ENCODE measurements around the gene ANO10. TPM values are rescaled to one million over a fixed set of nuclear protein-coding genes. Genes with fewer than 3 reads are reported as not detected.
"Not testable (repeated sequence)": the region's sequence is repeated elsewhere in the genome, so short reads cannot be mapped to it uniquely, and the experiment has no call there.

Gene ANO10
- total RNA-seq, 1 experiment from 2014 or later: 16.6 TPM

DNA sequence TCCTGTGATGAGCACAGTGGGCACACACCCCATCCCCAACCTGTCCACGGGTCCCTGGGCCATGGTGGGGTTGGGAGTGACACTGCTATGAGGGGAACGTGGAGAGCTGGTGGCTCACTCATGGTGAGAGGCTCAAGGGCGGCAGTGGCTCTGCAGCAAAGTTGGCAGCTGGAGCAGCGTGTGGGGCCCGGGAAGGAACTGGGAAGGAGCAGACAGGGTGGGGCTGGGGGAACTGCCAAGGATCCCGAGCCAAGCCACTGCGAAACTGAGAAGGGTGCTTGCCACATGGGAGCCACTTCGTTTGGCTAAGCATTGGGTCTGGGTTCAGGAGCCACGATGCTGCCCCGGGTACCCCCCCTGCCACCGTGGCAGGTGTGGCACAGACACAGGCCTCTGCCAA lies 255.3 kb downstream of the ANO10 start:
- Histone ChIP-seq H3K4me3 (no peak overlapping the region), H3K9me3 (no peaks in the 10 kb centered on the region), H3K36me3 (no peaks in the 10 kb centered on the region), H3K27me3 (no peaks in the 10 kb centered on the region)
- DNase-seq: no peak

DNA sequence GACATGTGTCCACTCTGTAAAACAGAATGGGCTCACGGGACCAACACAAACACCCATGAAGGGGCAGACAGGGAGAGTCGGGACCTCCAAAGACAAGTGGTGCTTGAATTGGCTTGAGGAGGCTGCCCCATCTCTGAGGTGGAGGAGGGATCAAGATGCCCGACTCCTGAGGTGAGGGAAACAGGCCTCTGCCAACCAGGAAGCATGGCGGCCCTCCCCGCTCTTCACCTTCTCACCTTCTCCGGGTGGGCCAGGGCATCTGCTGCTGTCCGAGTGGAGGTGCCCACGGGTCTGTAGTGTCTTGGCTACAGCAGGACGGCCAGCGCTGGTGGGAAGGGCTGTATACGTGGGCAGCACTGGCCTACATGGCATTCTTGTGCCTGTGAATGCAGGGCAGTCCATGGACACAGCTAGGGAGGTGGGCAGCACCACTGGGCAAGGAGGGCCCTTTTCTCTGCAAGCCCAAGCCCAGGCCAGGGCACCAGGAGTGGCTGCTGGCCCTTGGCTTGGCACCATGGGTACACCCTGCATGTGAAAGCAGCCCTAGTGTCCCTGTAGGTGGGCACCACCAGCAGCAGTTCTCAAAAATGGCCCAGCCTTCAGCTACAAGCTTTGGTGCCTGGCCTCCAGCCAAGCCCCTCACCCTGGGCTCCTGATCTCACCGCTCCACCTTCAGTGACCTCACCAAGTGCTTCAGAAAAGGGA lies 256.1 kb downstream of the ANO10 start:
- Histone ChIP-seq H3K9me3 (no peaks in the 10 kb centered on the region), H3K27me3 (no peaks in the 10 kb centered on the region), H3K4me3 (no peak overlapping the region), H3K36me3 (no peaks in the 10 kb centered on the region)
- DNase-seq: no peak

DNA sequence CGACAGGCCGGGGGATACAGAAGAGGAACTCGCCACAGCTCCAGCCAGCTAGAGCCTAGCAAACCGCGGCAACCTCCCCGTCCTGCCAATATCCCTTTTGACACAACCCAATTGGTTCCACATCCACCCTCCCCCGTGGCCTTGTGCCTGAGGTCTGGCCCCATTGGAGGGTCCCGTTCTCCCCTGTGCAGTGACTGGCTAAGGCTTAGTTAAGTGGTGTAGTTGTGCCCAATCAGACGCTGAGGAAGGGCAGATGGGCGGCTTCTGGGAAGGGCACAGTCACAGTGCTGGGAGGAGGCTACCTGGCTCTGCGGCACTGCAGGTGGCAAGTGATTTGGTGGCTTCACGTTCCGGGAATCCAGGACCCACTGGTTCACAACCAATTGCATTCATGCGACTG lies 256.9 kb downstream of the ANO10 start:
- H3K9me3 ChIP-seq: no peaks in the 10 kb centered on the region
- H3K4me3 ChIP-seq: no peak overlapping the region
- no peak for DNase-seq
- H3K36me3 ChIP-seq: no peaks in the 10 kb centered on the region
- no peaks in the 10 kb centered on the region for H3K27me3 ChIP-seq

DNA sequence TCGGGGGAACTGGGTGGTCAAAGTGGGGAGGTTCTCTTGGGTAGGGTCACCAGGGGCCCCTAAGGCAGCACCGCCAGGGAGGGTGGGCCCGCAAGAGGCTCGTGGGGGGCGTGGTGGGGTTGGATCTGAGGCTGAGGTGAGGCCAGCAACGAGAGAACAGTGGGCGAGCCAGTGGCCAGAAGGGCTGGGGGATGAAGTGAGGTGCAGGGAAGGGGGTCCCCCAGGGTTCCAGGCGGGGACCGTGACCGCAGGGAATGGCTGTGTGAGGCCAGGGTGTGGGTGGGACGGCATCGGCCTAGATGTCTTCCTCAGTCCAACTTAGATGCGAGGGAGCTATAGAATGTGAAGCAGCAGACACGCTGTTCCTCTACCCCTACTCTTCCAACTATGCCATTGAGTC lies 257.3 kb downstream of the ANO10 start:
- Histone ChIP-seq H3K36me3 (no peaks in the 10 kb centered on the region), H3K9me3 (no peaks in the 10 kb centered on the region)

DNA sequence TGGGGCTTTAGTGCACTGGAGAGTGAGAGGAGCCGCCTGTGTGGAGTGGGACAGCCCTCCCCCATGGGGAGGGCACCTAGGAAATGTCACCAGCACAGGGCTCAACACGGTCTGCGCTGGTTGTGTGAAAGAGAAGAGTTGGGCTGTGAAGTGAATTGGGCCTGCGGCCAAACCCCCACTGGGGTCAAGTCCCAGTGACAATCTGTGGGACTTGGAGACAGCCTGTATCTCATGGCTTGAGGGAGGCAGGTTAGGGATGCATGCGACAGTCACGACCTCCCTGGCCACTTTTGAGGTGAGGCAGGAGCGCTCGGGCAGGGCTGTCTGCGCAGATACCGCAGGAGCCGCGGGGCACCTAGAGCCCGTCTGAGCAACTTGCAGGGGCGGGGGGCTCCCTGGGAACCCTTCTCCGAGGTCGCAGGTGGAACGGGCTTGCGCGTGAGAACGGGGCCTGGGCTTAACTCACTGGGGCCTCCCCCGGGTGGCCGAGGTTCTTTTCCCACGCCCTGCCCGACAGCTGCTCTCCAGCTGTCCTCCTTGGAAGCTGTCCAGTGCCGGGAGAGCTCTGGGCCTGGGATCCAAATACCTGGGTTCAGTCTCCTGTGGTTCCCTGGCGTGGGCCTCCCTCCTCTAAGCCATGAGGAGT lies 258.1 kb downstream of the ANO10 start:
- no peaks in the 10 kb centered on the region for H3K27me3 ChIP-seq
- H3K4me3 ChIP-seq: no peak overlapping the region
- H3K36me3 ChIP-seq: no peaks in the 10 kb centered on the region
- DNase-seq: no peak
- no peaks in the 10 kb centered on the region for H3K9me3 ChIP-seq

More for the DNA sequence above, 257.3 kb downstream of the ANO10 start:
- no peaks in the 10 kb centered on the region for H3K27me3 ChIP-seq
- no peak for DNase-seq
- H3K4me3 ChIP-seq: no peak overlapping the region

DNA sequence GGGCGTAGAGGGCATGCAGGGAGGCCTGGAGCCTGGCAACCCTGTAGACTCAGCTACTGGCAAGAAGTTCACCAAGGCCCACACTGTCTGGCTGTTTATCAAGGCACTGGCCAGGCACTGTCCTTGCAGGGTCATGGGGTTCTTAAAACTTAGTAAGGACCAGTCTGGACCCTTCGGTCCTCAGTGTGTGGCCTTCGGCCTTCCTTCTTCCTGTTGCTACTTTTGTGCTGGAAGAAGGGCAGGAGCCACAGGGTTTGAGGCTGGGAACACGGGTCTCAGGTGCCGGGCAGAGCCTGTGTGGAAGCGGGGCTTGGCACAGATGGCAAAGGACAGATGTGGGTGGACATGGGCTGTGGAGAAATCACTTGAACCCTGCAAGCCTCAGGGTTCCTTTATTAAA lies 258.9 kb downstream of the ANO10 start:
- H3K36me3 ChIP-seq: no peaks in the 10 kb centered on the region

DNA sequence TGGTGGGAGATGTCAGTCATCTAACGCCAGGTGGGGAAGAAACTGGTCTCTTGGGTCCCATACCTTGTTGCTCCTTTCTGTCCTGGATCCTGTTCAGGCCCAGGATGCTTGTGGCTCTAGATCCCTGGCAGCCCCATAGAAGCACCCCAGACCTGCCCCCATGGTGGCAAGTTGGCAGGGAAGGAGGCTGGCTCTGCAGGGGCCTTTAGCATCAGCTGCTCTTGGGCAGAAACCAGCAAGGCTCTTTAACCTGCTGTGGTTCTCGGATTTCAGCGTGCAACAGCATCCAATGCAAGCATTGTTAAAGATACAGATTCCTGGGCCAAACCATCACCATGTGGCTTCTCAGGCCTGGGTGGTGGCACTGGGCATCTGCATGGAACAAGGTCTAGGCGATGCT lies 259.6 kb downstream of the ANO10 start:
- no peaks in the 10 kb centered on the region for H3K27me3 ChIP-seq
- no peak for DNase-seq
- no peaks in the 10 kb centered on the region for H3K9me3 ChIP-seq
- H3K4me3 ChIP-seq: no peak overlapping the region
- no peaks in the 10 kb centered on the region for H3K36me3 ChIP-seq

More for the DNA sequence above, 258.9 kb downstream of the ANO10 start:
- Histone ChIP-seq H3K4me3 (no peak overlapping the region), H3K27me3 (no peaks in the 10 kb centered on the region), H3K9me3 (no peaks in the 10 kb centered on the region)
- no peak for DNase-seq

DNA sequence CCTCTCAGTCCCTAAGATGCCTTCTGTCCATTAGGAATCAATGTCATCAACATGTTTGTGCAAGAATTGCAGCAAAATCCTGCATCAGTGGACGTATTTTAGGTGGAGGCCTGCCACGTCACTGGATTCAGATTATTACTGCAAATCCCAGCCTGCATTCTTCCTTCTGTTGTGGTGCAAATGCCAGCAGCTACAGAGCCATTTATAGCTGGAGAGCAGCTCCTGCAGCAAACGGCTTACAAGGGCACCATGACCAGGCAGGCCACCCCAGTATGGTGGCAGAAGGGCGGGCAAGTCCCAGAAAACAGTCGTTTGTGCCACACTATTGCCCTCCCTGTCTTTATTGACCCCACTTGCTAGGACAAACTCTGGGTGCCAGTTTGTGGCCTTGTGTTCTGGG lies 260.7 kb downstream of the ANO10 start:
- Histone ChIP-seq H3K27me3 (no peaks in the 10 kb centered on the region), H3K9me3 (no peaks in the 10 kb centered on the region), H3K36me3 (no peaks in the 10 kb centered on the region), H3K4me3 (no peak overlapping the region)
- DNase-seq: no peak

DNA sequence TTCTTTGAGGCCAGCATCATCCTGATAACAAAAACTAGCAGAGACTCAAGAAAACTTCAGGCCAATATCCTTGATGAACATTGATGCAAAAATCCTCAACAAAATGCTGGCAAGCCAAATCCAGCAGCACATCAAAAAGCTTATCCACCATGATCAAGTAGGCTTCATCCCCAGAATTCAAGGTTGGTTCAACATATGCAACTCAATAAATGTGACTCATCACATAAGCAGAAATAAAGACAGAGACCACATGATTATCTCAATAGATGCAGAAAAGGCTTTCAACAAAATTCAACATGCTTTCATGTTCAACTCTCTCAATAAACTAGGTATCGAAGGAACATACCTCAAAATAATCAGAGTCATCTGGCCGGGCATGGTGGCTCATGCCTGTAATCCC lies 265.8 kb downstream of the ANO10 start:
- not testable (repeated sequence) for H3K36me3 ChIP-seq, DNase-seq, H3K9me3 ChIP-seq, H3K4me3 ChIP-seq, H3K27me3 ChIP-seq

DNA sequence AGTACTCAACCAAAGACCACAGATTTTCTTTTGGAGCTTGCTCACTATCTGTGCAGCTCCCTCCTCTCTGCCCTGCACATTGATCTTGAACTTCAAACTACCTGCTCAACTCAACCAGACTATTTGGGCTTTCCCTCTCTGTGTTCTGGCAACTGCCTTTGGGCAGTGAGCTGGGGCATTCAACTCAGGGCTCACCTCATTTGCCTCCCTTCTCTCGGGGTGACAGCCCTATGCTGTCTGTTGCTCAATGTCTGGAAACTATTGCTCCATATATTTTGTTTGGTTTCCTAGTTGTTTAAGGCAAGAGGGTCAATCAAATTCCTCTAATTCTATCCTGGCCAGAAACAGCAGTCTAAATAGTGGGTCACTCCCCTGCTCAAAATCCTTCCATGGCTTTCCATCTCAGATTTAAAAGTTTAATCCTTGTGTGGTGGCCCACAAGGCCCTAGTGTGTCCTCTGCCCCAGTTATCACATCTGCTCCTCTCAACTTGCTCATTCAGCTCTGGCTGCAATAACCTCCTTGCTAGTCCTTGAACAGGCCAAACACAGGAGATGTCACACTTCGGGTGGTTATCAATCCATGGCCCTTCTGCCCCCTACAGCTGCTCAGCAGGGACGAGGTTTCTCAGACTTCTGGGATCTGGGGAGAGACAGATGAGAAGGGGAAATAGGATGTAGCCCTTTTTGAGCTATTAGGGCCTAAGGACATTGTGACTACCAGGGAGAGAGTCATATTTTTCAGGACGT lies 267.7 kb downstream of the ANO10 start:
- no peaks in the 10 kb centered on the region; the same call in none of the 2 replicates for H3K9me3 ChIP-seq
- no peak for DNase-seq
- no peaks in the 10 kb centered on the region; the same call in 1 of the 2 replicates for H3K36me3 ChIP-seq
- no peaks in the 10 kb centered on the region for H3K27me3 ChIP-seq
- H3K4me3 ChIP-seq: no peak overlapping the region

DNA sequence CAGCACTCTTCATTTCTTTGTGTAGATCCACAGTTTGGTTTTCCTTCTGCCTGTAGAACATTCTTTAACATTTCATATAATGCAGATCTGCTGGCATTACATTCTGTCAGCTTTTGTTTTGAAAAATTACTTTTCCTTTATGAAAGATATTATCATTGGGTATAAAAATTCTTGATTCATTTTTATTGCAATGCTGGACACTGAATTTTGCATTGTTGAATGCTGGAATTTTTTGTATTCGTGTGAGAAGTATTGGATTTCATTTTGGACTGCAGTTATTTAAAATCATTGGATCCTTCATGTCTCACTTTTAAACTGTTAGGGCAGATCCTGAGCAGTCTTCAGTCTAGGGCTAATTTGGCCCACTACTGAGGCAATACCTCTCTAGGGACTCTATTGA lies 268.4 kb downstream of the ANO10 start:
- H3K4me3 ChIP-seq: no peak overlapping the region
- H3K9me3 ChIP-seq: no peaks in the 10 kb centered on the region; the same call in none of the 2 replicates
- no peaks in the 10 kb centered on the region; the same call in 1 of the 2 replicates for H3K36me3 ChIP-seq
- DNase-seq: no peak
- H3K27me3 ChIP-seq: no peaks in the 10 kb centered on the region

DNA sequence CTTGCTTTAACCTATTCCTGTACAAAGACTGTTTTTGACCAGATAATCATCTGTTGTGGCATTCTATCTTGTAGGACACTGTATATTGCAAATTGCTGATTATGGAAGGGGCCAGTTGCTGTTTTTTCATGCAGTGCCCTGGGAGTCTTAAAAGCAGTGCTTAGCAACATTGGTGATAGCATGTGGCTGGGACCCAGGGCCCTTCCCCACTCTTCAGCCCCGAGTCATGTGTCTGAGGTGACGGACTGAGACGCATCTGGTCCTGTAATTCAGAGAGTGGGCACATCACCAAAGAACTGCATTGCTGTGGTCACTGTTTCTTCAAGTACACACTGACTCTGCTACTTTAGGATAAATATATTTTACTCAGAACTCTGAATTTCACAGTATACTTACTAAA lies 272.1 kb downstream of the ANO10 start:
- DNase-seq: no peak
- Histone ChIP-seq H3K4me3 (no peak overlapping the region), H3K27me3 (no peaks in the 10 kb centered on the region), H3K36me3 (peaks cover 2% of the 10 kb centered on the region; the same call in 1 of the 2 replicates), H3K9me3 (no peaks in the 10 kb centered on the region; the same call in 1 of the 2 replicates)

DNA sequence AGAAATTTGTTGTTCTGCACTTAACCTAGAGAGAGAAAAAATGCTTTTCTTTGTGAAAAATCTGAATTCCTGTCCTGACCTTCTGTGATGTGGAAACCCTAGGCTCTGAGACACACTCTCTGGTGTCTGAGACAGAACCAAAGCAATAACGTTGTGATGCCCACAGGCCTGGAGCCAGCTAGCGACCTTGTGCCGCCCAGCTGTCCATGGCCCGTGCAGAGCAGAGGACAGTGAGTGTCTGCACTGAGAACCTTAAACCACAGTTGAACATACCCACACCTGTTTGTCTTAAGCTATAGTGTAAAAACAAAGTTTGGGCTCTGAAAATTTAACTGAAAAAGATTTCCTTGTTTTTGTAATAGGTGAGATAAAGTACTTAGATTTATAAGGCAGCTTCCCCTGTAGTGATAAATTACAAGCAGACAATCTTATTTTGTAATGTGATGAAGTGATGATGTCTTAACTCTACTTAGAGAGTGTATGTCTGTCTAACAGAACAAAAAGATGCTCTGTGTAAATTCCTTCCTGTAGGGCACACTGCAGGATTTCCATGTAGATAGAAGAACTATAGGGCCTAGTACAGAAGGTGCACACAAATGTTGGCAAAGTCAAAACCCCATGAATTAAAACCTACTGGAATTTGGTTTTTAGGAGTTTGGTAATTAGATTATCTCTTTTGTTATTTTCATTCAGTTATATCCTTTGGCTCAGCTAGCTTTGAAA lies 272.8 kb downstream of the ANO10 start:
- Histone ChIP-seq H3K9me3 (no peaks in the 10 kb centered on the region; the same call in 1 of the 2 replicates), H3K36me3 (peaks cover 2% of the 10 kb centered on the region; the same call in 1 of the 2 replicates), H3K4me3 (no peak overlapping the region), H3K27me3 (no peaks in the 10 kb centered on the region)
- DNase-seq: no peak

DNA sequence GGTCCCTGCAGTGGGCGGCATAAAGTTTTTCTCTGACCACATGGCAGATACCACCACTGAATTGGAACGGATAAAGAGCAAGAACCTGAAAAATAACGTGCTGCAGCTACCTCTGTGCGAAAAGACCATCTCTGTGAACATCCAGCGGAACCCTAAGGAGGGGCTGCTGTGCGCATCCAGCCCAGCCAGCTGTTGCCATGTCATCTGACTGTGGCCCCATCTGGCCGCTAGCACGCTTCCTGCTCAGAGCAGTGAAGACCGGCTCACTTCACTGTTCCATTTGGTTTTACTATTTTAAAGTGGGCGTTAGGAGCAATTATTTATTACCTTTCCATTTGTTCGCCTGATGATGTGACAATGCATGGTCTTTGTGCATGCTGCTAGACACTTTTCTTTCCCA lies 273.5 kb downstream of the ANO10 start:
- no peak overlapping the region for H3K4me3 ChIP-seq
- no peaks in the 10 kb centered on the region for H3K27me3 ChIP-seq
- H3K9me3 ChIP-seq: no peaks in the 10 kb centered on the region; the same call in 1 of the 2 replicates
- H3K36me3 ChIP-seq: peaks cover 2% of the 10 kb centered on the region; the same call in 1 of the 2 replicates
- DNase-seq: no peak

DNA sequence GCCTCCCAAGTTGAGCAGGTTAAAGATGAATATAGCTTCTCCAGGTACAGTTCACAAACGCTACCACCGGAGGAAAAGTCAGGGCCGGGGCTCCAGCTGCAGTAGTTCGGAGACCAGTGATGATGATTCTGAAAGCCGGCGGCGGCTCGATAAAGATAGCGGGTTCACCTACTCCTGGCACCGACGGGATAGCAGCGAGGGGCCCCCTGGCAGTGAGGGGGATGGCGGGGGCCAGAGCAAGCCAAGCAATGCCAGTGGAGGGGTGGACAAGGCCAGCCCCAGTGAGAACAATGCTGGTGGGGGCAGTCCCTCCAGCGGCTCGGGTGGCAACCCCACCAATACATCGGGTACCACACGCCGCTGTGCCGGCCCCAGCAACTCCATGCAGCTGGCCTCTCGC lies 274.0 kb downstream of the ANO10 start:
- peaks cover 4% of the 10 kb centered on the region; the same call in 1 of the 2 replicates for H3K36me3 ChIP-seq
- DNase-seq: no peak
- no peaks in the 10 kb centered on the region for H3K27me3 ChIP-seq
- no peaks in the 10 kb centered on the region; the same call in 1 of the 2 replicates for H3K9me3 ChIP-seq
- H3K4me3 ChIP-seq: no peak overlapping the region

DNA sequence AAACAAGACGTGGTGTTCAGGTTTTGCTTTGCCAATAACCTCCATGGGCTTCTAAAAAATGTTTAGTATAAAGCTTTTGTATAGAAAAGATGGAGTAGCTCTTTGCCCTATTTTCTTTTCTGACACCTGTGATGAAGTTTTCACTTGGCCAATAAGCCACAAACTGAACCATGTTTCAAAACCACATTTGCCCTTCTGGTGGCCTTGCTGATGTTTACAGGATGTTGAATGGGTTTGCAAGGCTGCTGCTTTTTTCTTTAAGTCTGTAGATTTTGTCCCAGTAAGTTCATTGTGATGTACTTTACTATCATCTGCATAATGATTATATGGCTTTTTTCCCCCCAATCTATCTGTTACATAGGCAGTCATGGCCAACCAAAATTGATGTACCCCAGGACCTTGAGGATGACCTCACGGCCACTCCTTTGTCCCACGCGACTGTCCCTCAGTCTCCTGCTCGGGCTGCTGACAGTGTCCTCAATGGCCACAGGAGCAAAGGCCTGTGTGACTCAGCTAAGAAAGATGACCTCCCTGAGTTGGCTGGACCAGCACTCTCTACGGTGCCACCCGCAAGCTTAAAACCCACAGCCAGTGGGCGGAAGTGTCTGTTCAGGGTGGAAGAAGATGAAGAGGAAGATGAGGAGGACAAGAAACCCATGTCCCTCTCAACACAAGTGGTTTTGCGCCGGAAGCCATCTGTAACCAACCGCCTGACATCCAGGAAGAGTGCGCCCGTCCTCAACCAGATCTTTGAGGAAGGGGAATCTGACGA lies 274.6 kb downstream of the ANO10 start:
- no peaks in the 10 kb centered on the region for H3K27me3 ChIP-seq
- DNase-seq: no peak
- no peaks in the 10 kb centered on the region; the same call in 1 of the 2 replicates for H3K9me3 ChIP-seq
- H3K4me3 ChIP-seq: no peak overlapping the region
- H3K36me3 ChIP-seq: peaks cover 4% of the 10 kb centered on the region; the same call in 1 of the 2 replicates
